Endothelial cell of umbilical vein (primary cell): ENCODE data around the gene MRAP. TPM values are rescaled to one million over a fixed set of nuclear protein-coding genes. Genes with fewer than 3 reads are reported as not detected.
A peak's percentile ranks its signal among the peaks of the same experiment; 100 is the strongest.
"Not testable (repeated sequence)": the region's sequence is repeated elsewhere in the genome, so short reads cannot be mapped to it uniquely, and the experiment has no call there.

Experiments used
- BruUV-seq: library from RNA; stranded (reverse); fragments of 400-500 nt; replicated peaks from 2 replicates; lab custom pipeline; 2021; lab: Mats Ljungman, UMichigan
- CTCF ChIA-PET: fragments of 300-600, 350-600 bp; sonication (Branson Sonifier 250); formaldehyde crosslinking; loops from one replicate; lab custom pipeline; 2021; ENCODE audit warnings: antibody characterized with exemption, inconsistent platforms; lab: Charles Lee
- POLR2A ChIA-PET: fragments of 300-600, 350-600 bp; sonication (Branson Sonifier 250); formaldehyde crosslinking; loops from one replicate; lab custom pipeline; 2021; ENCODE audit warnings: antibody characterized with exemption, inconsistent platforms; lab: Charles Lee
- DNase-seq: peaks from one replicate; pipeline ENCODE4 v3.0.0-alpha.2; 2011; ENCODE audit warnings: low read depth, low spot score
- FAIRE-seq: peaks from 2 replicates; lab custom pipeline; 2011; peaks lifted over from hg19 to GRCh38; lab: Jason Lieb, UNC
- H2AFZ ChIP-seq: 2 replicates; pipeline ENCODE4 v1.6.0; 2012; ENCODE audit warnings: low read depth, low read length, control low read depth, inconsistent platforms
- H3K27ac ChIP-seq: 2 replicates; pipeline ENCODE4 v1.5.1; 2011; ENCODE audit warnings: low read depth, mild to moderate bottlenecking, control low read depth, low read length, moderate library complexity; ENCODE audit not compliant: insufficient read depth
- H3K27me3 ChIP-seq, 2 experiments: 2 replicates each; pipeline versions ENCODE4 v1.6.0 to v1.6.1; 2011; ENCODE audit warnings: low read length in 2 of 2, mixed read lengths in 1 of 2; ENCODE audit not compliant: control insufficient read depth in 2 of 2, insufficient read depth in 2 of 2
- H3K36me3 ChIP-seq, 2 experiments: 2 replicates in 1 of 2; 3 replicates in 1 of 2; pipeline ENCODE4 v1.5.1; 2011; ENCODE audit warnings: low read length in 2 of 2, mild to moderate bottlenecking in 1 of 2, moderate library complexity in 1 of 2; ENCODE audit not compliant: control insufficient read depth in 2 of 2, insufficient read depth in 2 of 2; ENCODE audit errors: extremely low read depth in 1 of 2
- H3K4me1 ChIP-seq: 3 replicates; pipeline ENCODE4 v1.5.1; 2011; ENCODE audit warnings: mild to moderate bottlenecking, low read length; ENCODE audit not compliant: control insufficient read depth, insufficient read depth; ENCODE audit errors: extremely low read depth
- H3K4me2 ChIP-seq: 2 replicates; pipeline ENCODE4 v1.6.1; 2011; ENCODE audit warnings: low read length, control low read depth, mixed read lengths; ENCODE audit not compliant: insufficient read depth
- H3K4me3 ChIP-seq, 3 experiments: fragments of 200-600 bp in 1 of 3; sonication (generic), shearing (Covaris generic) in 1 of 3; replicated peaks in 1 of 3; 2 replicates each; pipeline ENCODE4 v1.5.1; 2011 to 2016; ENCODE audit warnings: control low read depth in 3 of 3, low read length in 3 of 3, mild to moderate bottlenecking in 2 of 3, inconsistent platforms in 1 of 3, low read depth in 1 of 3, moderate library complexity in 1 of 3; ENCODE audit not compliant: insufficient read depth in 1 of 3
- H3K79me2 ChIP-seq: 2 replicates; pipeline ENCODE4 v1.6.0; 2012; ENCODE audit warnings: low read length, inconsistent platforms; ENCODE audit not compliant: control insufficient read depth, insufficient read depth
- H3K9ac ChIP-seq: replicated peaks from 2 replicates; pipeline ENCODE3; 2011; ENCODE audit warnings: low read length, control low read depth; ENCODE audit not compliant: insufficient read depth; ENCODE audit errors: extremely low read depth
- H3K9me1 ChIP-seq: replicated peaks from 3 replicates; pipeline ENCODE4 v1.6.0; 2011; ENCODE audit warnings: mild to moderate bottlenecking, low read length; ENCODE audit not compliant: control insufficient read depth, insufficient read depth; ENCODE audit errors: extremely low read depth
- H3K9me3 ChIP-seq: replicated peaks from 2 replicates; pipeline ENCODE4 v1.5.1; 2012; ENCODE audit warnings: low read length, inconsistent platforms; ENCODE audit not compliant: control insufficient read depth, insufficient read depth
- H4K20me1 ChIP-seq: replicated peaks from 2 replicates; pipeline ENCODE3; 2011; ENCODE audit warnings: mild to moderate bottlenecking, low read length; ENCODE audit not compliant: control insufficient read depth, insufficient read depth; ENCODE audit errors: extremely low read depth
- EZH2 ChIP-seq: IDR thresholded peaks from 2 replicates; pipeline ENCODE4 v1.6.1; 2012; ENCODE audit warnings: borderline replicate concordance, low read depth, mild to moderate bottlenecking, moderate library complexity, low read length, inconsistent platforms; ENCODE audit not compliant: severe bottlenecking
- dilution Hi-C: fragments of 300-500 bp; cut with MboI; formaldehyde crosslinking; loops from one replicate; pipeline ENCODE4 v1.15.0; 2019; ENCODE audit warnings: low sequenced_read_pairs; ENCODE audit not compliant: extremely low pct_ligation_motif_present
- intact Hi-C: fragments of 100-400 bp; cut with micrococcal nuclease; formaldehyde crosslinking; loops from one replicate; pipeline ENCODE4 v1.10.0; 2022
- polyA plus RNA-seq, 4 experiments: library from polyadenylated mRNA; depleted of rRNA in 3 of 4; stranded (reverse) in 3 of 4; unstranded in 1 of 4; fragments of >200 nt; gene quantifications; 2 replicates each; pipeline versions ENCODE4 v1.2.1 to v1.2.3, GENCODE V29; 2011 to 2012; ENCODE audit warnings: missing spikeins in 1 of 4
- total RNA-seq: library from RNA; stranded (reverse); gene quantifications from 2 replicates; pipeline ENCODE4 v1.2.3, GENCODE V29; 2021
- TF ChIP-seq, protein P1 (sequence below), 2 donors: IDR thresholded peaks; 1 replicate in 1 of 2; 2 replicates in 1 of 2; pipeline ENCODE4 v1.5.1; 2011; ENCODE audit warnings: low read length in 2 of 2, mild to moderate bottlenecking in 2 of 2, moderate library complexity in 2 of 2, control low read depth in 1 of 2, inconsistent platforms in 1 of 2, low read depth in 1 of 2; ENCODE audit not compliant: insufficient read depth in 1 of 2; ENCODE audit errors: extremely low read depth in 1 of 2

Gene MRAP
- total and polyA plus RNA-seq, 2 donors (not counting 3 experiments of a cell fraction or from before 2014, with no cell fraction given) = not detected

GRCh38 chr21:32257962-32258785, 40.5 kb upstream of the MRAP start:
- H3K4me3 ChIP-seq = no peak overlapping the region
- POLR2A ChIA-PET = no interaction called here

DNA sequence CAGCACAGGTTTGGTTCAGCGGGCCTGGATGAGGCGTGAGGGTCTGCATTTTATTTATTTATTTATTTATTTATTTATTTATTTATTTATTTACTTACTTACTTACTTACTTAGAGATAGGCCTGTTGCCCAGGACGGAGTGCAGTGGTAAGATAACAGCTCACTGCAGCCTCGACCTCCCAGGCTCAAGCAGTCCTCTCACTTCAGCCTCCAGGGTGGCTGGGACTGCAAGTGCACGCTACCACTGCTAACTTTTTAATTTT, 39.9 kb upstream of the MRAP start:
- intact Hi-C loops = loop anchor here (1.0 to 10.0 kb wide), 4 partner anchors 162 to 472 kb away; no protein-coding TSS in a partner anchor
- H3K4me2 ChIP-seq, H3K36me3 ChIP-seq, H3K9ac ChIP-seq, H3K9me3 ChIP-seq, BruUV-seq, POLR2A ChIA-PET, H2AFZ ChIP-seq, H3K79me2 ChIP-seq, H3K27ac ChIP-seq, H3K27me3 ChIP-seq, FAIRE-seq, DNase-seq, dilution Hi-C loops, H3K4me3 ChIP-seq, H4K20me1 ChIP-seq, H3K9me1 ChIP-seq: not testable (repeated sequence)
- peaks cover 13% of the 10 kb centered on the region for H3K4me1 ChIP-seq
- CTCF ChIA-PET = interaction anchor here (0.6 to 5.4 kb wide), 16 partner anchors 10 to 477 kb away, joined by 3 to 208 read pairs (median 9); partner anchors contain the start of gene HUNK

More at GRCh38 chr21:32257962-32258785, 40.5 kb upstream of the MRAP start:
- Histone ChIP-seq H3K4me1 (peaks cover 13% of the 10 kb centered on the region), H3K36me3 (no peaks in the 10 kb centered on the region), H3K27me3 (peaks cover 0 to 1% of the 10 kb centered on the region in 2 experiments), H3K9me1 (no peaks in the 10 kb centered on the region), H3K9me3 (no peaks in the 10 kb centered on the region), H3K27ac (no peak overlapping the region), H3K79me2 (no peaks in the 10 kb centered on the region), H3K4me2 (no peak overlapping the region), H4K20me1 (no peaks in the 10 kb centered on the region), H2AFZ (no peak overlapping the region), H3K9ac (no peak overlapping the region)
- BruUV-seq = no TSS peak
- intact Hi-C loops = loop anchor here (1.0 to 10.0 kb wide), 4 partner anchors 162 to 472 kb away; no protein-coding TSS in a partner anchor
- no peak for TF ChIP-seq EZH2
- TF ChIP-seq, protein P1, sequence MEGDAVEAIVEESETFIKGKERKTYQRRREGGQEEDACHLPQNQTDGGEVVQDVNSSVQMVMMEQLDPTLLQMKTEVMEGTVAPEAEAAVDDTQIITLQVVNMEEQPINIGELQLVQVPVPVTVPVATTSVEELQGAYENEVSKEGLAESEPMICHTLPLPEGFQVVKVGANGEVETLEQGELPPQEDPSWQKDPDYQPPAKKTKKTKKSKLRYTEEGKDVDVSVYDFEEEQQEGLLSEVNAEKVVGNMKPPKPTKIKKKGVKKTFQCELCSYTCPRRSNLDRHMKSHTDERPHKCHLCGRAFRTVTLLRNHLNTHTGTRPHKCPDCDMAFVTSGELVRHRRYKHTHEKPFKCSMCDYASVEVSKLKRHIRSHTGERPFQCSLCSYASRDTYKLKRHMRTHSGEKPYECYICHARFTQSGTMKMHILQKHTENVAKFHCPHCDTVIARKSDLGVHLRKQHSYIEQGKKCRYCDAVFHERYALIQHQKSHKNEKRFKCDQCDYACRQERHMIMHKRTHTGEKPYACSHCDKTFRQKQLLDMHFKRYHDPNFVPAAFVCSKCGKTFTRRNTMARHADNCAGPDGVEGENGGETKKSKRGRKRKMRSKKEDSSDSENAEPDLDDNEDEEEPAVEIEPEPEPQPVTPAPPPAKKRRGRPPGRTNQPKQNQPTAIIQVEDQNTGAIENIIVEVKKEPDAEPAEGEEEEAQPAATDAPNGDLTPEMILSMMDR (IDR thresholded peaks at IDR 0.05; ENCODE audit: extremely low read depth in 1 of 2, insufficient read depth in 1 of 2, low read depth in 1 of 2, low read length in 2 of 2) = peak; percentile 68 to 82
- FAIRE-seq (peak; percentile 97), DNase-seq (peak; percentile 80)
- dilution Hi-C loops = no loop called here
- CTCF ChIA-PET = interaction anchor here (0.6 to 5.4 kb wide), 32 partner anchors 10 to 477 kb away, joined by 3 to 208 read pairs (median 5); partner anchors contain the start of gene HUNK
